SIG-M5 treated with dmso at 0.1 percent for 504 hours (cell line): Measurements from ENCODE around the gene C2CD4B.

Source experiments
- DNase-seq: peaks from one replicate; lab custom pipeline; 2025; ENCODE audit not compliant: unreplicated experiment; lab: John Stamatoyannopoulos, UW

The C2CD4B gene, protein sequence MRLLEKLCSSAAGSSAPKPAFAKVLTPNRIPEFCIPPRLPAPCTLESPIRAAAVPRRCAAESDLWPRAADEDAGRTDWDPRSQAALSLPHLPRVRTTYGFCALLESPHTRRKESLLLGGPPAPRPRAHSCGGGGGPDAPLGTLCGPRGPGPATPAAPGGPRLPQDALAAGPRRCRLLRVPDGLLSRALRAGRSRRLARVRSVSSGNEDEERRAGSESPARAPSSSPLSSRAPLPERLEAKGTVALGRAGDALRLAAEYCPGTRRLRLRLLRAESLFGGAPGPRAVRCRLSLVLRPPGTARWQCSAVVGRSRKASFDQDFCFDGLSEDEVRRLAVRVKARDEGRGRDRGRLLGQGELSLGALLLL

GRCh38 chr15:62165104-62165792, at the start of gene C2CD4B:
Gene C2CD4B, minus strand, starts transcription at chr15:62165285. Its CDS starts 301 bp downstream, at chr15:62164984.
- no peak for DNase-seq

DNA sequence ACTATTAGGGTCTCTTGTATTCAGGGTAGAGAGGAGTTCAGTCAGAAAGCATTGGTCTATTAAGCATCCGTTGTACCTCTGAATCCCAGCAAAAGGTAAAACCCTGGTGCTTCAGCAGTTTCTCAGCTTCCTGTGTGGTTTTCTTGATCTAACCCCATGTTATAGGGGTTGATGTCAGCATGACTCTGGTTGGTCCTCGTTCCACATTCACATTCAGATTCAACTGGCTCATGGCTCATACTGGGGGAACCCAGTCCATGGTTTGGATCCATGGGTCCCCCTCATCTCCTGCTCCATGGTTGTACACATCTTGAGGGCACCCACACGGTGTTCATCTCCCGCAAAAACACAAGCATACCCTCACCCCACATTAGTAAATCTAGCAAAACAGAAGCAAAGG, 47.7 kb upstream of the C2CD4B start:
- no peak for DNase-seq

DNA sequence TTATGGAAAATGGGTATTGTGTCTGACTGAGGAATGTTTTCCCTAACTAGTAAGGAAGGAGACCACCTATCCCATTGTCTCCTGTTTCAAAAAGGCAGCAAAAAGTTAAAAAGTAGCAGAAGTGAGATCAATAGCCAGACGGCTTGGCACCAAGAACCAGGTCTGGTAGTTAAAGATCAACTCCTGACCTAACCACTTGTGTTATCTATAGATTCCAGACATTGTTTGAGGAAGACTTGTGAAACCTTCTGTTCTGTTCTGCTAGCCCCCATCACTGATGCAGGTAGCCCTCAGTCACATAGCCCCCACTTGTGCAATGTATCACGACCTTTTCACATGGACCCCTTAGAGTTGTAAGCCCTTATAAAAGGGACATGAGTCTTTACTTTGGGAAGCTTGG, 46.3 kb upstream of the C2CD4B start:
- no peak for DNase-seq

GRCh38 chr15:62209821-62210220, 44.7 kb upstream of the C2CD4B start:
- DNase-seq = no peak

- DNase-seq = no peak
Observed at GRCh38 chr15:62209322-62209721, 44.2 kb upstream of the C2CD4B start.

DNA sequence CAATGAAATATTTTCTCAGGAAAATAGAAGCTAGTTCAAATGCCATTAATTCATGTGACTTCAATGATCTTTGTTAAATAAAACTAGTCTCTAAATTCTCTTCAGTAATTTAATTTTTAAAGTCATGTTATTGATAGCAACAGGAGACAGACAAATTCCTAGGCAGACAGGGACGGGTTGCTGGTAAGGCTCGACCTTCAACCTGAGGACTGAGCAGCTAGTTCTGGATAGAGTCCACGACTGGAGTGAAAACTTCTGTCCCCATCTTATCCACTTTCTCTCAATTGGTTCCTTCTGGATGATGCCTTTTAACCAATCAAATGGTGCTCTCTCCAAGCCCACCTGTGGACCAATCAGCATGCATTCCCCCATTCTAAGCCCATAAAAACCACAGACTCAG, 43.8 kb upstream of the C2CD4B start:
- no peak for DNase-seq

- DNase-seq = no peak
Observed at GRCh38 chr15:62208367-62208766, 43.3 kb upstream of the C2CD4B start.

DNA sequence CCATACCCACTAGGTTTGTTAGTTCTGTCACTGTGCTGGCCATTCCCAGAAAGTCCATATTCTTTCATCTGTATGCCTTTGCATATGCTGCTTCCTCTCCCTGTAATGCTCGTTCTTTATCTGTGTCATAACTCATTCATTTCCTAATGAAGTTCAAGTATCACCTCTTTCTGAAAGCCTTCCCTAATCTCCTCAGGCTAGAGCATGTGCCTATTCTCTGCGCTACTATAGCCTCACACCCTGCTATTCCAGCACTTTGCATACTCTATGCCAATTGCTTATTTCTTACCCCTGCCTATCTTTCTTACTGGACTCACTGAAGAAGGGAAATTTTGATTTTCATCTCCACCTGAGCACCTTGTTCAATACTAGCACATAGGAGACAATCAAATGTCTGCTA, 25.6 kb upstream of the C2CD4B start:
- no peak for DNase-seq

- DNase-seq = no peak
Observed at GRCh38 chr15:62190274-62190673, 25.2 kb upstream of the C2CD4B start.

- DNase-seq = no peak
Observed at GRCh38 chr15:62188744-62189143, 23.7 kb upstream of the C2CD4B start.

GRCh38 chr15:62187910-62188309, 22.8 kb upstream of the C2CD4B start:
- DNase-seq = no peak

- DNase-seq = no peak
Observed at GRCh38 chr15:62187425-62187824, 22.3 kb upstream of the C2CD4B start.

DNA sequence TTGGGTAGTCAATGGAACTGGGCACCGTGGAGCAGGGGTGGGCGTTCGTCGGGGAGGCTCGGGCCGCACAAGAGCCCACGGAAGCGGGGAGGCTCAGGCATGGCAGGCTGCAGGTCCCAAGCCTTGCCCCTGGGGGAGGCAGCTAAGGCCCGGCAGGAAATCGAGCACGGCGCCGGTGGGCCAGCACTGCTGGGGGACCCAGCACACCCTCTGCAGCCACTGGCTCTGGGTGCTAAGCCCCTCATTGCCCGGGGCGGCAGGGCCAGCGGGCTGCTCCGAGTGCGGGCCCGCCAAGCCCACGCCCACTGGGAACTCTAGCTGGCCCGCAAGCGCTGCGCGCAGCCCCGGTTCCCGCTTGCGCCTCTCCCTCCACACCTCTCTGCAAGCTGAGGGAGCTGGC, 21.5 kb upstream of the C2CD4B start:
- no peak for DNase-seq

DNA sequence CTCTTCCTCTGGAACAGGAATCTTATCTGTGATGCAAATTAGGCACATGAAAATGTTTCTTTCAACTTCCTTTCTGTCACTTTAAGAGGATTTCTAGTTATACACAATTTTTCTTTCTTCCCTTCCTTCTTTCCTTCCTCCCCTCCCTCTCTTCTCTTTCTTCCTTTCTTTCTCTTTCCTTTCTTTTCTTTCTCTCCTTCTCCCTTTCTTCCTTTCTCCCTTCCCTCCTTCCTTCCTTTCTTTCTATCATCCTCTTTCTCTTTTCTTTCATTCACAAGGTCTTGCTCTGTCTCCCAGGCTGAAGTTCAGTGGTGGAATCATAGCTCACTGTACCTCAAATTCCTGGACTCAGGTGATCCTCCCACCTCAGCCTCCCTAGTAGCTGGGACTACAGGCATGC, 18.0 kb upstream of the C2CD4B start:
- no peak for DNase-seq

DNA sequence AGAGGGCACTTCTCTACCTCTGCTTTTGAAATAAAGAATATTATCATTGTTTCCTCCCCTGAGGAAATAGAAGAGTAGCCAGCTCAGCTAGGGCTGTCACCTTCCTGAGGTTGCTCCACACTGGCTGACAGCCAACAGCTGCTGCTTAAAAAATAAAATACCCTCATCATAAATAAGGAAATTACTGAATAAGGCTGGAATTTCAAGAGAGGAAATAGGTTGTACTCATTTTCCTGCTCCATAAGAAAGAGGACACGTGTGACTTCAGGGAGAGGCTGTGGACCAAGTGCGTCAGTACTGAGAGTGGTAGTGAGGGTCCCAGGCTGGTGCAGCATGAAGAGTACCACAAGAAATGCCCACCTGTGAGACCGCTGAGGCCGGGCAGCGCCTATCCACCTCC, 8.1 kb upstream of the C2CD4B start:
- no peak for DNase-seq

DNA sequence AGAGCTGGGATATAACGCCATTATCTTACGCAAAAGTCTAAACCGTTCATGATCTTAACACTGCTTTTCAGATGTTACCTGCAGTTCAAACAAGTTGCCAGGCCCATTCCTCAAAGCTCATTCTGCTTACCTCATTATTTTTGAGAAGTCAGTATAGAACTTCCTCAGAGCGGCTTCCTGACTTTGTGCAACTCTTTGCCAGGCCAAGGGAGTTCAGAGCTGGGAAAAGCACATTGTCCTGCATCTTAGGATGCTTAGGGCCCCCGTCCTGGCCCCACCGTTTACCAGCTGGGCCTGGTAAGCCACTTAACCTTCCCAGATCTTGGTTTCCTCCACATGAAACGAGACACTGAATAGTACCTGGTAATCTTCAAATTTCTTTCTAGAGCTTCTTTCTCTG, 6.8 kb upstream of the C2CD4B start:
- DNase-seq = no peak

GRCh38 chr15:62165793-62166375, 799 bp upstream of the C2CD4B start:
- DNase-seq = no peak

DNA sequence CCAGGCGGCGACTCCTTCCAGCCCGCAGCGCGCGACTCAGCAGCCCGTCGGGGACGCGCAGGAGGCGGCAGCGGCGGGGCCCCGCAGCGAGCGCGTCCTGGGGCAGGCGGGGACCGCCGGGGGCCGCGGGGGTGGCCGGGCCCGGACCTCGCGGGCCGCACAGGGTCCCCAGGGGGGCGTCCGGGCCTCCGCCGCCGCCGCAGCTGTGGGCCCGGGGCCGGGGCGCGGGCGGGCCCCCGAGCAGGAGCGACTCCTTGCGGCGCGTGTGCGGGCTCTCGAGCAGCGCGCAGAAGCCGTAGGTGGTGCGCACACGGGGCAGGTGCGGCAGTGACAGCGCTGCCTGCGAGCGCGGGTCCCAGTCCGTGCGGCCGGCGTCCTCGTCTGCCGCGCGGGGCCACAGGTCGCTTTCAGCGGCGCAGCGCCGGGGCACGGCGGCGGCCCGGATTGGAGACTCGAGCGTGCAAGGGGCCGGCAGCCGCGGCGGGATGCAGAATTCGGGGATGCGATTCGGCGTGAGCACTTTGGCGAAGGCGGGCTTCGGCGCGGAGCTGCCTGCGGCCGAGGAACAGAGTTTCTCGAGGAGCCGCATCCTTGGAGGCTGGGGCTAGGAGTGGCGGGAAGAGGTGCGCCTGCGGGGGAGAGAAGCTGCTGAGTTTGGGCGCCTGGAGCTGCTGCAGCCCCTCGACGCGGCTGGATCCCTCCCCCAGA, 535 bp downstream of the C2CD4B start:
- DNase-seq = no peak

GRCh38 chr15:62164014-62164395, 1.1 kb downstream of the C2CD4B start:
- DNase-seq = no peak

GRCh38 chr15:62163397-62164013, 1.6 kb downstream of the C2CD4B start:
- no peak for DNase-seq

GRCh38 chr15:62153228-62153627, 11.9 kb downstream of the C2CD4B start:
- no peak for DNase-seq
